CD4-positive, alpha-beta T cell treated with Interleukin-4 for 1 hour (primary cell): ENCODE measurements around the gene XYLB.
A peak's percentile ranks its signal among the peaks of the same experiment; 100 is the strongest.
"Not testable (repeated sequence)": the region's sequence is repeated elsewhere in the genome, so short reads cannot be mapped to it uniquely, and the experiment has no call there.

ENCODE experiments used
- DNase-seq, 2 donors: peaks; one replicate each; pipeline ENCODE4 v3.0.0-alpha.2; 2020 to 2022

Gene XYLB

DNA sequence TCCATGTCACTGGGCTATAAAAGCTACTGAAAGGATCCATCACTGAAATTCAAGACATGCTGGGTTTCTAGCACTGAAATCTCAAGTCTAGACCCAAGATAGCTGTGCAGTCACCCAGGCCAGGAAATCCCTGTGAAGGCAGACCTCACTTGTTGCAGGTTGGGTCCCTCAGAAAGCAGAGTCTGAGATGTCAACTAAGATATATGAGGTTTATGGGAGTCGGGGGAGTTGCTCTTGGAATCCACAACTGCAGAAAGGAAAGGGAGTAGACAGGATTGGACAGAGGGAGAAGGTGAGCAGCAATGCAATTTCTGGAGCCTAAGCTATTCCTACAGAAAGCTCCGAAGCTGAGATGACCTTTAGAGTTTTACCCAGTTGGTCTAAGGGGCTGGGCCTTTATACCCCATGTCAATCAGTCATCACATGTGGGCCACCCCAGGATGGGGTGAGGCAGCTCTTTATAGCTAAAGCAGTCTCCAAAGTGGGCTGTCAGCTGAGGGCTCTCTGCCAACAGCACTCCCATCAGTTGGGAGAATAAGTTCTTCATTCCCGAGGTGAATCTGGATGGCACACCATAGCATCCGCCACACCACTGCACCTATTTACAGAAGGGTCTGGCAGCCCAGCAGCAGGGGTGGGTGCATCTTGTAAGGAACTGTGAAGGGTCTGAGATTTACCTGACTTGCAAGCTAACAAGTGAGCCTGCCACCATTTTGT, 54.8 kb downstream of the XYLB start:
- DNase-seq: no peak

DNA sequence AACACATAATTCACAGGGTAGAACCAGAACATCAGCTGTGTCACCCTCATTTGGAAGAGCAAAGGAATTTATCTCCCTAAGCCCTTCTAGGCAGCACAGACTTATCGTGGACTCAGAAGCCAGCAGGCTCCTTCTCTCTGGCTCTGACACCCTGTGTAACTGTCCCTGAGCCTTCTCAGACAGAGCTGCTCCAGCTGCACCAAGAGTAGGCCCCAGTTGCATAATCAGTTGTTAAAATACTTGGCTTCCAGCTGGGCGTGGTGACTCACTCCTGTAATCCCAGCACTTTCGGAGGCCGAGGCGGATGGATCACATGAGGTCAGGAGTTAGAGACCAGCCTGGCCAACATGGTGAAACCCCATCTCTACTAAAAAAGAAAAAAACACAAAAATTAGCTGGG, 57.7 kb downstream of the XYLB start:
- DNase-seq: no peak

DNA sequence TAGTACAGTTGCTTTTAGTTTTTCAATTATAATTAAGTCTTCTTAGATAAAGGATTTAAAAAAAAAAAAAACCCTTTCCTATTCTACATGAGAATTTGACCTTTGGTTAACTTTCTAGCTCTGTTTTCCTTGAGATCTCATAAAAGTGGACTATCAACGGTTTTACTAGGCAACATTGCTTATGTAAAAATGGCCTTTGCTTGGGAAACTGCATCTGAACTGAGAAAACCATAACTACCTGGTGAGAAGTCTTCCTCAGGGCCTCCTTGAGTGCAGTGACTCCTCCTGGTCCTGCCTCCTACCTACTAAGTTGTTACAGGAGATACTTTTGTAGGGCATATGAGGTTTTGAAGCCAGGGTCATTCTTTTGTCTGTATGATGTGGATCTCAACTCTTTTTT, 65.0 kb downstream of the XYLB start:
- no peak for DNase-seq

DNA sequence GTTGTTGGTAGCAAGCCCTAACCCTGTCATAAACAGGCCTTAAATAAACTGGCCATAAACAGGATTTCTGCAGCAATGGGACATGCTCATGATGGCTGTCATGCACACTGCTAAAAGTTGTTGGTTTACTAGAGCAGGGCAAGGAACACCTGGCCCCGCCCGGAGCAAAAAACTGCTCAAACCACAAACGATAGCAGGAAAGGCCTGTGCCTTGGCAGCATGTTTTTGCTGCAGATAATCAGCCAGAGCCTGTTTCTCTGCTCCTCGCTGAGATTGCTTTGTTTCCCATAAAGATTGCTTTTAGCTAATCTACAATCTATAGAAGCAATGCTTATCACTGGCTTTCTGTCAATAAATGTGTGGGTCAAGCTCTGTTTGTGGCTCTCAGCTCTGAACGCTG, 74.2 kb downstream of the XYLB start:
- not testable (repeated sequence) for DNase-seq

DNA sequence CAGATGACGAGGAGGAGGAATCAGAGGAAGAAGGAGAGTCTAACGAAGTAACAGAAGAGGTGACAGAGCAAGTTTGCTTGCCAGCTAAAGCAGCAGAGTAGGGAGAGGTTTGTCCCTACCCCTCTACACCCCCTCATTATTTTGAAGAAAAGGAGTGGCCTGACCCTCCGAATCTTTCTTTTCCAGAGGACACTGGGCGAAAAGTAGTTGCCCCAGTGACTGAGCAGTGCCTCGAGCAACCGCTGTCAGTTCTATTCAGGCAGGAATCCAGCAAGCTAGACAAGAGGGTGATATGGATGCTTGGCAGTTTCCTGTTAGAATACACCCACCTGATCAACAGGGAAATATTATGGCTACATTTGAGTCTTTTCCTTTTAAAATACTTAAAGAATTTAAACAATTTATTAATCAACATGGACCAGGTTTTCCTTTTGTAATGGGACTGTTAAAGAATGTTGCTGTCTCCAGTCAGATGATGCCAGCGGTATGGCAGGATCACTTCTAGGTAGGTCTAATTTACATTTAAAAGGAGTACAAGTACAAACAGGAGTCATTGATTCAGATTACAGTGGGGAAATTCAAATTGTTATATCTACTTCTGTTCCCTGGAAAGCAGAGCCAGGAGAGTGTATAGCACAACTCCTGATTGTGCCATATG, 75.2 kb downstream of the XYLB start:
- no peak for DNase-seq

DNA sequence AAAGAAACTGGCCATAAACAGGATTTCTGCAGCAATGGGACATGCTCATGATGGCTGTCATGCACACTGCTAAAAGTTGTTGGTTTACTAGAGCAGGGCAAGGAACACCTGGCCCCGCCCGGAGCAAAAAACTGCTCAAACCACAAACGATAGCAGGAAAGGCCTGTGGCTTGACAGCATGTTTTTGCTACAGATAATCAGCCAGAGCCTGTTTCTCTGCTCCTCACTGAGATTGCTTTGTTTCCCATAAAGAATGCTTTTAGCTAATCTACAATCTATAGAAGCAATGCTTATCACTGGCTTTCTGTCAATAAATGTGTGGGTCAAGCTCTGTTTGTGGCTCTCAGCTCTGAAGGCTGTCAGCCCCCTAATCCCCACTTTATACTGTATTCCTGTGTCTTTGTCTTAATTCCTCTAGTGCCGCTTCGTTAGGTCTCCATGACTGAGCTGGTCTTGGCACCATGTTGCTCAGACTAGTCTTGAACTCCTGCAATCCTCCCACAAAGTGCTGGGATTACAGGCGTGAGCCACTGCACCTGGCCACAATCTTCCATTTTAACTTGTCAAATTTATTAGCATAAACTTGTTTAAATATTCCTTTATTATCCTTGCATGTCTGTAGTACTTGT, 80.3 kb downstream of the XYLB start:
- peak in 1 of 2 donors; percentile 32 for DNase-seq

DNA sequence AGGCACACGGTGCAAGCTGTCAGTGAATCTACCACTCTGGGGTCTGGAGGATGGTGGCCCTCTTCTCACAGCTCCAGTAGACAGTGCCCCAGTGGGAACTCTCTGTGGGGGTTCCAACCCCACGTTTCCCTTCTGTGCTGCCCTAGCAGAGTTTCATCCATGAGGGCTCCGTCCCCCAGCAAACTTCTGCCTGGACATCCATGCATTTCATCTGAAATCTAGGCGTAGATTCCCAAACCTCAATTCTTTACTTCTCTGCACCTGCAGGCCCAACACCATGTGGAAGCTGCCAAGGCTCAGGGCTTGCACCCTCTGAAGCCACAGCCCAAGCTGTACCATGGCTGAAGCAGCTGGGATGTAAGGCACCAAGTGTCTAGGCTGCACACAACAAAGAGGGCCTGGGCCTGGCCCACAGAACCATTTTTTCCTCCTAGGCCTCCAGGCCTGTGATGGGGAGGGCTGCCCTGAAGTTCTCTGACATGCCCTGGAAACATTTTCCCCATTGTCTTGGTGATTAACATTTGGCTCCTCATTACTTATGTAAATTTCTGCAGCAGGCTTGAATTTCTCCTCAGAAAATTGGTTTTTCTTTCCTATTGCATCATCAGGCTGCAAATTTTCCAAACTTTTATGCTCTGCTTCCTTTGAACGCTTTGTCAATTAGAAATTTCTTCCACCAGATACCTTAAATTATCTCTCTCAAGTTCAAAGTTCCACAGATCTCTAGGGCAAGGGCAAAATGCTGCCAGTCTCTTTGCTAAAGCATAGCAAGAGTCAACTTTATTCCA, 86.5 kb downstream of the XYLB start:
- not testable (repeated sequence) for DNase-seq

DNA sequence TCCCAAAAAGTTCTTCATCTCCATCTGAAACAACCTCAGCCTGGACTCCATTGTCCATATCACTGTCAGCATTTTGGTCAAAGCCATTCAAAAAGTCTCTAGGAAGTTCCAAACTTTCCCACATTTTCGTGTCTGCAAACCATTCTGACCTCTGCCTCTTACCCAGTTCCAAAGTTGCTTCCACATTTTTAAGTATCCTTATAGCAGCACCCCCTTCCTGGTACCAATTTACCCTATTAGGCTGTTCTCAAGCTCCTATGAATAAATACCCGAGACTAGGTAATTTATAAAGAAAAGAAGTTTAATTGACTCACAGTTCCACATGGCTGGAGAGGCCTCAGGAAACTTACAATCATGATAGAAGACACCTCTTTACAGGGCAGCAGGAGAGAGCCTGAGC, 87.1 kb downstream of the XYLB start:
- not testable (repeated sequence) for DNase-seq

DNA sequence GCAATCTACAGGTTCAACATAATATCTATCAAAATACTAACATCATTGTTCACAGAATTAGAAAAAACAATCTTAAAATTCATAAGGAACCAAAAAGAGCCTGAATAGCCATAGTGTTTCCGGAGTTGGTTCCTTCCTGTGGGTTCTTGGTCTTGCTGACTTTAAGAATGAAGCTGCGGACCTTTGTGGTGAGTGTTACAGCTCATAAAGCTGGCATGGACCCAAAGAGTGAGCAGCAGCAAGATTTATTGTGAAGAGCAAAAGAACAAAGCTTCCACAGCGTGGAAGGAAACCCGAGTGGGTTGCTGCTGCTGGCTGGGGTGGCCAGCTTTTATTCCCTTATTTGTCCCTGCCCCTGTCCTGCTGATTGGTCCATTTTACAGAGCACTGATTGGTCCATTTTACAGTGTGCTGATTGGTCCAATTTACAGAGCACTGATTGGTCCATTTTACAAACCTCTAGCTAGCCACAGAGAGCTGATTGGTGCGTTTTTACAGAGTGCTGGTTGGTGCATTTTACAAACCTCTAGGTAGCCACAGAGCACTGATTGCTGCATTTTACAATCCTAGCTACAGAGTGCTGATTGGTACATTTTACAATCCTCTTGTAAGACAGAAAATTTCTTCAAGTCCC, 92.0 kb downstream of the XYLB start:
- peak in 1 of 2 donors; percentile 51 for DNase-seq

DNA sequence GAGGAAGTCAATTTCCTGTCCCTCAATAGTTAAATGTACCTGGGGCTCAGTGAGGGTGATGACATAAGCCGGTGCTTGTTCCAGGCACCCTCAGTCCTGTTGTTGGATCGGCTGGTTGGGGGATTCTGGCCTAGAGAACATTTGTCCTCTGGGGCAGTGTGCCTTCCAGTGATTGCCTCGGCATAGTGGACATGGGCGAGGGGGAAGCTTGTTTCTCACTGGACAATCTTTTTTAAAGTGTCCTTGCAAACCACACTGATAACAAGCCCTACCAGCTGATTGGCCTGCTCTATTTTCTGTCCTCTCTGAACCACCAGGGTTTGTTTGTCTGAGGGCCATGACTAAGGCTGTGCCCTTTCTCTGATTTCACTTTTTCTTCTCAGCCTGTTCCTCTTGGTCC, 96.6 kb downstream of the XYLB start:
- not testable (repeated sequence) for DNase-seq

DNA sequence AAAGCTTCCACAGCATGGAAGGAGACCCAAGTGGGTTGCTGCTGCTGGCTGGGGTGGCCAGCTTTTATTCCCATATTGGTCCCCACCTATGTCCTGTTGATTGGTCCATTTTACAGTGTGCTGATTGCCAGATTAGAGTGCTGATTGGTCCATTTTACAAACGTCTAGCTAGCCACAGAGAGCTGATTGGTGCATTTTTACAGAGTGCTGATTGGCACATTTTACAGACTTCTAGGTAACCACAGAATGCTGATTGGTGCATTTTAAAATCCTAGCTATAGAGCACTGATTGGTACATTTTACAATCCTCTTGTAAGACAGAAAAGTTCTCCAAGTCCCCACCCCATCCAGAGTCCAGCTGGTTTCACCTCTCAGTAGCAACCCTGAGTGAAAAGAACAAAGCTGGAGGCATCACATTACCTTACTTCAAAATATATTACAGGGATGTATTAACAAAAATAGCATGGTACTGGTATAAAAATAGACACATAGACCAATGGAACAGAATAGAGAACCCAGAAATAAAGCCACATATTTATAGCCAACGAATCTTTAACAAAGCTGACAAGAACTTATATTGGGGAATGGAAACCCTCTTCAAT, 99.6 kb downstream of the XYLB start:
- no peak for DNase-seq

DNA sequence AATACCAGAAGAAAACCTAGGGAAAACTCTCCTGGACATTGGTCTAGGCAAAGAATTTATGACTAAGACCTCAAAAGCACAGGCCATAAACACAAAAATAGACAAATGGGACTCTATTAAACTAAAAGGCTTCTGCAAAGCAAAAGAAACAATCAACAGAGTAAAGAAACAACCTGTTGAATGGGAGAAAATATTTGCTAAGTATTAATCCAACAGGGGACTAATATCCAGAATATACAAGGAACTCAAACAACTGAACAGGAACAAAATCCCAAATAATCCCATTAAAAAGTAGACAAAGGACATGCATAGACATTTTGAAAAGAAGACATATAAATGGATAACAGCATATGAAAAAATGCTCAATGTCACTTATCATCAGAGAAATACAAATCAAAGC, 100.2 kb downstream of the XYLB start:
- no peak for DNase-seq

DNA sequence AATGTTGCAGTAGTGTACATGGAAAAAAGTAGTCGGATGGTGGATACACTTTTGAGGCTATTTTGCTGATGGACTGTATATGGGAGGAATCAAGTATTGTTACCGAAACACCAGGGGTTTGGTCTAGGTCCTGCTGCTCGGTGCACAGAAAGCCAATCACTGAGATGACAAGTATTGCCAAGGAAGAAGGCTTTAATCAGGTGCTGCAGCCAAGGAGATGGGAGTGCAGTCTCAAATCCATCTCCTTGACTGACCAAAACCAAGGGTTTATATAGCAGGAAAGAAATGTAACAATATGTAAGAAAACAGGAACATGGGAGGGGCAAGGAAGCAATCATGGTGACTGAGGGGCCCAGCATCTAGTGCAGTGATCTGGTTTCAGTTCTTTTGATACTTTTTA, 104.3 kb downstream of the XYLB start:
- no peak for DNase-seq

DNA sequence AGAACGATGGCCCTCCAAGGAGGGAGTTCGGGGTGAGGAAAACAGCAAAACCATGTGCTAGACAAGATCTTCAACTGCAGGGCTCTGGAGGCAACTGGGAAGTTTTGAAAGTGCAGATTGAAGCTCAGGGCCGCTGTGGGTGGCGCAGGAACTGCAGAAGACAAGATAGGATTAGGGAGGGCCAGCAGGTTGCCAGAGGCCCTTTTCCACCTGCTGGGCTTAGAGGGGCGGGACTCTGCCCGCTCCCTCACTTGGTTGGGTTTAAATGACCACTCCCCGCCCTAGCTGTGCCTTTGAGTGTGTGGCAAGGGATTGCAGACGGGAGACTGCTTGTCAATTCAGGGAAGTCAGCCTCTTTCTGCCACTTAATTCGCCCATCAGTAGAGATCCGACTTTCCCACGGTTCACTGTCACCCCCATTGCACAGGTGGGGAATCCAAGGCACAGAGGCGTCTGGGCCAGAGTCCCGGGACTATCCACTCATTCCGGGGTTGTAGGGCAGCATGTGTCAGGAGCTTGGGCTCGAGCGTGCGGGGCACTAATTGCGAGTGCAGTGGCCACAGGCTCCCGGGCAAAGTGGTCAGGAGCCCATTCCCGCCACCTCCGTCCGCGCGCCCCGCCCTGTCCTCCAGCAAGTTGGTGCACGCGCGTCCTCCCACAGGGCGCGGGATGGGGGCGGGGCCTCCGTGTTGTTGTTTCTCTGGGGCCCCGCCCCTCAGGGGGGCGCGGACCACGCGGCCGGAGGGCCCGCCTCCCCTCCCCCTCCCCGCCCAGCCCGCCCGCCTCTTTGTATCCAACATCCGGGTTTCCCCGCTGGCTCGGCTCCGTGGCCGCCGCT, 106.7 kb downstream of the XYLB start, which contains the start of gene ACVR2B:
Gene ACVR2B, plus strand, starts transcription at position 816 of the 838 bp plus-strand sequence. CDS start 433 bp downstream, outside the sequence.
- peak; percentile 69 to 76 for DNase-seq

DNA sequence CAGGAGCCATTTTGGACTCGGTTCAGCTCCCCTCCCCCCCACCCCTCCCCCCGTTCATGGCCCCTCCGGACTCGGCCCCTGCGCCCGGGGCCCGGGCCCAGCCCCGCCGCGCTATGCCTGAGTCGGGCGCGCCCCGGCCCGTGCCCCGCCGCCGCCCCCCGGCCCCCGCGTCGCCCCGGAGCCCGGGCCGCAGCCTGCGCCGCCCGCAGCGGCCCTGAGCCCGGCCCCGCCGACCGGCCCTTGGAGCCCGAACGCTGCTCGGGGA, 107.3 kb downstream of the XYLB start:
- DNase-seq: no peak

DNA sequence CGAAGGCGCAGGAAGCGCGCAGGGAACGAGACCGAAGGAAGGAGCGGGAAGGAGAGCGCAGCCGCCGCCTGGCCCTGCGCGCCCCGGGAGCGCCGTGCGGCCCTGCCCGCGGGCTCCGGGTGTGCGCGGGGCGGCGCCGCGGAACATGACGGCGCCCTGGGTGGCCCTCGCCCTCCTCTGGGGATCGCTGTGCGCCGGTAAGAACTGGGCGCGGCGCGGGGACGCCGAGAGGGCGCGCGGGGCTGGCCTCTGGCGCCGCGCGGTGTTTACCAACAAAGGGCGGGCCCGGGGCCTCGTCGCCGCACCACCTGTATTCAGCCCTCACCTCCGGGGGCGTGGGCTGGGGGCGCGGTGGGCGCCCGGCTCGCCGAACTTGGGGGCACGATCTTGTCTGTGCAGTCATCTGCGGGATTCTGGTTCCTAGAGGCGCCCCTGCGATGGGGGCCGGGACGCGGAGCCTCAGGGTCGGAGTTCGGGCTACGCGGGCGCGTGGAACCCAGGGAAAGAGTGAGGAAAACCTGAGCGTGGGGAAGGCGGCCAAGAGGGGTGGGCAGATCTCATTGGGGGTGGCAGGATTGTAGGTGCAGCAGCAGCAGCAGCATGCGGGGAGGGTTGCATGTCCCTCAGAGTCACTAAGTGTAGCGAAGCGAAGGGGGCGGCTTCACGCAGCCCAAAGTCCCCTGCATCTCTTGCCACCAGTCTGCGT, 107.7 kb downstream of the XYLB start:
- DNase-seq: peak in 1 of 2 donors; percentile 37

DNA sequence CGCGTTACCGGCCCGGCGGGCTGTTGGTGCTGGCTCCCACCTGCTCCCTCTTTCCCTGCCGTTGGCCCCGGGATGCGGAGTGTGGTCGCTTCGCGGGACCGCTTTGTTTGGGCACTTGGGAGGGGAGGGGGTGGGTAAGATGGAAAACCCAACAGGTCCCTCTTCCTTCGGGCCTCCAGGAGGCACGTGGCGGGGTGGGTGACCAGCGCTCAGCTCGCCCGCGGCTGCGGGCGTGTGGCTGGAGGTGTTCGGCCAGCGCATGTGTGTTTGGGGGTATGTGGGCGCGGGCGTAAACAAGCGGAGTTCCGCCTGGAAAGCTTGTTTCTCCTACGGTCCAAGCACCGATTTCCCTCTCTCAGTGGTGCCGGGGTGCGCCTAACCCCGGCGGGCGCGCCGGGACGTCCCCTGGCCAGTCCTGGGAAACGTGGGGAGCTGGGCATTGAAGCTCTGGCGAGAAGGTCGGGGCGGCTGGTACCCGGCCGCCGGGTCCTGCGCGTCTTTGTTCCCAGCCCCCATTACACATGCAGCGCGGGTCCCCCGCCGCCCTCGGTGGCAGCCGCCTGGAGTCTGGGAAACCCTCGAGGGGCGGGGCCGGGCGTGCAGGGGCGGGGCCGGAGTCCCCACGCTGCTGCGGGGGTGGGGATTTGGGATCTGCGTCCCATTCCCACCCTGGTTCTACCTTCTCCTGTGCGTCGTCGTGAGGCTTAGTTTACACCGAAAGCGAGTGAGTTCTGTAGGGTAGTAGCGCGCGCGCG, 108.5 kb downstream of the XYLB start:
- DNase-seq: peak in 1 of 2 donors; percentile 35

DNA sequence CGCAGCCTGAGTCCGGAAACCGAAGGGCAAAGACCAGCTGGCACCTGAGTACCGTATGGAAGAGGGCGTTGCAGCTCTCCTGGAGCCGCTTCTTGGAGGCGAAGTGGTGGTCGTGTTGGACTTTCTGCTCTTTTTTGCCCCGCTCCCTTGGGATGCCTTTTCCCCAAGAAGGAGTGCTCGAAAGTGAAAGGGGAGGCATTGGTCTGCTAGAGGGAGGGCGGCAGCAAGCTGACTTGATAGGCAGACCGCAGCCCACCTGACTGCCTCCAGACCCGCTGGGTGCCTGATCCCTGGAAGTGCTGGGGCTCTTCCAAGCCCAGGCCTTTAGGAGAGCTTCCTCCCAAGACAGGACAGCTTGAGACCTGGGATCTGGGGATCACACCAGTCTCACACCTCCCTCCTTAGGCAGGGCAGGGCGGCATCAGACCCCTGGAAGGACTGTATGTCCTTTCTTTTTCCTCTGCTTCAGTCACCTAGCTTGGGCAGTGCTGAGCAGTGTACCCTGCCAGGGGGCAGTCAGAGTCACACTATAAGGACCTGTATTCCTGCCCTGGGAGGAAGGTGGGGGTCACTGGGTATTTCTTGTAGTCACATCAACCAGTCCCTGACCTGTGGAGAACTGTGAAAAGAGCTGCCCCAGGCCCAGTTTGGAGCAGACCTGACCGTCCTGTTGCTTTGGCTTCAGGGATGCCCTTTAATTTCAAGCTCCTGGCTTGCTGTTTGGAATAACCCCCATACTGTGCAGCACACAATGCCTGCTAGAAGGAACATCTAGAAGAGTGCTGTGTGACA, 109.2 kb downstream of the XYLB start:
- DNase-seq: no peak
